Measurements from ENCODE around the gene UTF1. TPM values are rescaled to one million over a fixed set of nuclear protein-coding genes. Genes with fewer than 3 reads are reported as not detected.

UTF1 gene
- polyA plus RNA-seq = not detected

GRCh38 chr10:133230044-133230361, at the start of gene UTF1:
UTF1 (plus strand) TSS chr10:133230217; CDS start chr10:133230289, 72 bp downstream.
- peaks cover 0 to 2% (median 0%) of the 10 kb centered on the region in 6 donors for H3K9me3 Mint-ChIP-seq
- H3K36me3 Mint-ChIP-seq = no peaks in the 10 kb centered on the region
- H3K27ac Mint-ChIP-seq = no peak within 1 kb of the TSS
- peaks cover 8 to 10% of the 10 kb centered on the region in 2 donors for H3K4me1 Mint-ChIP-seq
- peak within 1 kb of the TSS; percentile 47 to 65 (median 55) for H3K4me3 Mint-ChIP-seq
- H3K27me3 Mint-ChIP-seq (ENCODE audit: low read depth in 3 of 3) = peaks cover 10 to 25% (median 13%) of the 10 kb centered on the region in 3 donors
- no peak for DNase-seq

GRCh38 chr10:133180965-133181639, 48.9 kb upstream of the UTF1 start:
- no peak for DNase-seq
- peaks cover 0 to 2% (median 0%) of the 10 kb centered on the region in 6 donors for H3K9me3 Mint-ChIP-seq
- no peak overlapping the region for H3K4me3 Mint-ChIP-seq
- H3K27me3 Mint-ChIP-seq (ENCODE audit: low read depth in 3 of 3) = peaks cover 0 to 5% (median 3%) of the 10 kb centered on the region in 3 donors
- no peaks in the 10 kb centered on the region for H3K4me1 Mint-ChIP-seq
- no peak overlapping the region for H3K27ac Mint-ChIP-seq
- no peaks in the 10 kb centered on the region for H3K36me3 Mint-ChIP-seq

DNA sequence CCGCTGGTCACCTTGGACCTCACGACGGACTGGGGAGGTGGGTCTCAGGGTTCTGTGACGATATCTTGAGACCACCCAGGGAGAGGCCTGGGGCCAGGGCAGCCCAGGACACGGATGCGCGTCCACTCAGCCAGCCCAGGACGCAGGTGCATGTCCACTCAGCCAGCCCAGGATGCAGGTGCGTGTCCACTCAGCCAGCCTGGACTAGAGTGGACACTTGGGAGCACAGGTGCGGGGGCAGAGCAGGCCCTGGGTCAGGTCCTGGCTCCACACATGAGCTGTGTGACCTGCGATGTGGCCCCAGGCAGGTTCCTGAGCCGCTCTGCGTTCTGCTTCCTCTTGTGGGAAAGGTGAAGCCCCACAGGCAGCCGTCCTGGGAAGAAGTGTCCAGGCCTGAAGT, 47.8 kb upstream of the UTF1 start:
- no peaks in the 10 kb centered on the region for H3K4me1 Mint-ChIP-seq
- H3K36me3 Mint-ChIP-seq = no peaks in the 10 kb centered on the region
- H3K27me3 Mint-ChIP-seq (ENCODE audit: low read depth in 3 of 3) = peaks cover 0 to 5% (median 3%) of the 10 kb centered on the region in 3 donors
- DNase-seq = no peak
- H3K27ac Mint-ChIP-seq = no peak overlapping the region
- H3K4me3 Mint-ChIP-seq = no peak overlapping the region
- H3K9me3 Mint-ChIP-seq = no peaks in the 10 kb centered on the region

DNA sequence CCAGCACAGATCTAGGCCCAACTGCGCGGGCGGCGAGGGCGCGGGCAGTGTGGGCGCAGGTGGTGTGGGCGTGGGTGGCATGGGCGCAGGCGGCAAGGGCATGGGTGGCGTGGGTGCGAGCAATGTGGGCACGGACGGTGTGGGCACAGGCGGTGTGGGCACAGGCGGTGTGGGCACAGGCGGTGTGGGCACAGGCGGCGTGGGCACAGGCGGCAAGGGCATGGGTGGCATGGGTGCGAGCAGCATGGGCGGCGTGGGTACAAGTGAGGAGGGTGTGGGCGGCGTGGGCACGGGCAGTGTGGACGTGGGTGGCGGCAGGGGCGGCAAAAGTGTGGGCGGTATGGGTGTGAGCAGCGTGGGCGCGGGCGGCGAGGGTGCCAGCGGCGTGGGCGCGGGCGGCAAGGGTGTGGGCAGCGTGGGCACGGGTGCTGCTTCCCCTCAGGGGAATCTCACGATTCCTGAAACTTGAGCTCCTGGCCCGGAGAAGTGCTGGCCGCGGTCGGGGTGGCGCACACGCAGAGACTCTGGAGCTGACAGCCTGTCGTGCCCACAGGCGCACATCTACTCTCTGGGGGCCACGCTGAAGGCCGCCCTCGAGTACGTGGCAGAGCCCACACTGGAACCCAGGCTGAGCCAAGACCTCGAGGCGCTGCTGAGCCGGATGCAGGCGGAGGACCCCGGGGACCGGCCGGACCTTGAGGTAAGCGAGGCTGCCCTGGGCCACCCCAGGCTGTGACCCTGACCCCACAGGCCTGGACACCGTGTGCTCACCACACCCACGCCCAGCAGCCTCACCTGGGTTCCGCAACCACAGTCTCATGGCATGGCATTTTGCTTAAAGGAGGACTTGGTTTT, 47.0 kb upstream of the UTF1 start:
- DNase-seq = no peak
- Mint-ChIP-seq H3K27me3 (ENCODE audit: low read depth in 3 of 3) (no peaks in the 10 kb centered on the region), H3K27ac (no peak overlapping the region), H3K4me3 (no peak overlapping the region), H3K9me3 (no peaks in the 10 kb centered on the region), H3K4me1 (no peaks in the 10 kb centered on the region), H3K36me3 (no peaks in the 10 kb centered on the region)

DNA sequence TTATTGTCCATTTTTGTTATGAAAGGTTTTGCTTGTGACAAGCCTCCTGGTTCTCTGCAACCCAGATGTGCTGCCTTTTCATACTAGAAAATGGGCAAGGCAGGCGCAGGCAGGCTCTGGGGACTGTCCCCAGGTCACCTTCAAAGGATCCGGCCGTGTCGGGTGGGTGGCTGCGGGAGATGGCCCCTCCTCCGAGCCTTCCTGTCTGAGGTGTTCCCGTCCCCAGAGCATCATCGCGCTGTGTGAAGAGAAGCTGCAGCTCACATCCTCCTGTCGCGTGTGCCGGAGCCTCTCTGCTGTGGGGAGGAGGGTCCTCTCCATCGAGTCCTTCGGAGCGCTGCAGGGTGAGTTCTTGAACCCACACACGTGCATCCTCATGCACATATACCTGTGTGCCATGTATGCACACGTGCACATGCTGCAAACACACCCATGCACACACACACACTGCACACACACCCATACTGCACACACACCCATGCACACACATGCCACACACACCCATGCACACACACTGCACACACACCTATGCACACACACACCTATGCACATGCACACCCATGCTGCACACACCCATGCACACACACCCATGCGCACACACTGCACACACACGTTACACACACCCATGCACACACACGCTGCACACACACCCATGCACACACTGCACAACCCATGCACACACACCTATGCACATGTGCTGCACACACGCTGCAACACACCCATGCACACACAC, 46.2 kb upstream of the UTF1 start:
- no peak for DNase-seq
- no peak overlapping the region for H3K4me3 Mint-ChIP-seq
- H3K9me3 Mint-ChIP-seq = no peaks in the 10 kb centered on the region
- H3K27me3 Mint-ChIP-seq (ENCODE audit: low read depth in 3 of 3) = no peaks in the 10 kb centered on the region
- no peaks in the 10 kb centered on the region for H3K36me3 Mint-ChIP-seq
- H3K4me1 Mint-ChIP-seq = no peaks in the 10 kb centered on the region
- no peak overlapping the region for H3K27ac Mint-ChIP-seq

GRCh38 chr10:133184591-133185244, 45.3 kb upstream of the UTF1 start:
- H3K36me3 Mint-ChIP-seq = no peaks in the 10 kb centered on the region
- no peaks in the 10 kb centered on the region for H3K4me1 Mint-ChIP-seq
- H3K27ac Mint-ChIP-seq = peak overlapping the region in 1 of 6 donors; percentile 69
- H3K27me3 Mint-ChIP-seq (ENCODE audit: low read depth in 3 of 3) = no peaks in the 10 kb centered on the region
- no peak for DNase-seq
- no peaks in the 10 kb centered on the region for H3K9me3 Mint-ChIP-seq
- no peak overlapping the region for H3K4me3 Mint-ChIP-seq

- Mint-ChIP-seq H3K27ac (no peak overlapping the region), H3K4me1 (no peaks in the 10 kb centered on the region), H3K27me3 (ENCODE audit: low read depth in 3 of 3) (no peaks in the 10 kb centered on the region), H3K4me3 (no peak overlapping the region), H3K9me3 (no peaks in the 10 kb centered on the region), H3K36me3 (no peaks in the 10 kb centered on the region)
- DNase-seq = no peak
Measured at GRCh38 chr10:133185421-133185820, 44.6 kb upstream of the UTF1 start.

GRCh38 chr10:133185916-133186315, 44.1 kb upstream of the UTF1 start:
- Mint-ChIP-seq H3K9me3 (no peaks in the 10 kb centered on the region), H3K4me3 (no peak overlapping the region), H3K27ac (no peak overlapping the region), H3K36me3 (no peaks in the 10 kb centered on the region), H3K27me3 (ENCODE audit: low read depth in 3 of 3) (no peaks in the 10 kb centered on the region), H3K4me1 (no peaks in the 10 kb centered on the region)
- DNase-seq = no peak

DNA sequence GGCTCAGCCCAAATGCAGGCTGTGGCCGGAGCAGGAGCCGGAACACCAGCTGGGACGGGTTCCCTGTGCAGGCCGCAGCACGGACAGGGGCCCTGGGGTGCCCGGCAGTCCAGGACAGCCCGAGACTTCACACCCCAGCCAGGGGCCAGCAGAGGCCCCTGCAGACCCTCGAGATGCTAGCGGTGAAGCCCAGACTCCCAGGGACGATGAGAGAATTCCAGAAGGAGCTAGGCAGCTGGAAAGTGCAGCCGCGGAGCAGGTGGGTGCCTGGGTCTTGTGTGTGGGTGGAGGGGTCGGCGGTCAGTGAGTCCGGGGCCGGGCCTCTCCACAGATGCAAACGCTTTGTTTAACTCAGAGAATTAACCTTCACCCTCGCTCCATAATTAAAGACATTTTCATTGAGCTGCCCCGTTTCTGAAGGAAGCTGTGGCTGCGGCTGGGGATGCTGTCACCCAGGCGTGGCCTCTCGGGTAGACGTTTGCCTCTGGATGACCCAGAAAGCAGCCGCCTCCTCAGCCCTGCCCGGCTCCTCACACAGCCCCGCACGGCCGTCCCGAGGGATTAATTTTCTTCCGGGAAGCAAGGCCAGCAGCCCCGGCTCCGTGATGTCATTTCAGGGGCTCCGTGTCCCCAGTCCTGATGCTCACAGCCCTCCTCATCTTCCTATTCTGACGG, 43.5 kb upstream of the UTF1 start:
- Mint-ChIP-seq H3K27me3 (ENCODE audit: low read depth in 3 of 3) (no peaks in the 10 kb centered on the region), H3K36me3 (no peaks in the 10 kb centered on the region), H3K4me1 (no peaks in the 10 kb centered on the region)

DNA sequence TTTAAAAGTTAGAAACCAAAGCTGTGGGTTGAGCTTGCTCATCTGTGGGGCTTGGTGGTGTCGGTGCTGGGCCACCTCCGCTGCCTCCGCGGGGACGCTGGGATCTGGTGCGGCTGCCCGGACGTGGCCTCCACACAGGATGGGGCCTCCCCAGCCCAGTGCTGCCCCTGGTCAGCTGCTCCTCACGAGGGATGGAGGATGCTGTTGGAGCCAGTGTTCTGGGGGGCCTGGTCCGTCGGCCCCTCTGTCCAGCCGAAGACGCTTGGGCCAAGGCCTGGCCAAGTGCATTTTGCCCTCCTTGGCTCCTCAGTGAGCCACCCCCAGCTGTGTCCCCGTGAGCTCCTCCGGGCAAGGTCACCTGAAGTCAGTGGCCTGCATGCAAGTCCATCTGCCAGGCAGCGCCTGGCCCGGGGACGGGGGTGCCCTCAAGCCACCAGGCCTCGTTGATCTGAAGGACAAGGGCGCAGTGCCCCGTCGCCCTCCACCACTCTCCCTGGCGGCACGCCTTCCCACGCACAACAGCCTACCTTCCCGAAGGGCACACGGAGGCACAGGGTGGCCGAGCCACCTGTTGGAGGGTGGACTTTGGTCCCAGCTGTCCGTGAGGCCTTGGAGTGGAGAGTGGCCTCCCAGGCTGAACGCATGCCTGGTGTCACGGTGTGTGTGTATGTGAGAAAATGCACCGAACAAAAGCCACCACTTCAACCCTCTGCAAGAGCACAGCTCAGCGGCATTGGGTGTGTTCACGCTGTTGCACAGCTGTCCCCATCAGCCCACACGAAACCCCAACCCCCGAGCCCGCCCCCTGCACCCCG, 42.7 kb upstream of the UTF1 start:
- no peak overlapping the region for H3K4me3 Mint-ChIP-seq
- no peaks in the 10 kb centered on the region for H3K9me3 Mint-ChIP-seq
- H3K27ac Mint-ChIP-seq = no peak overlapping the region

More for the DNA sequence above, 43.5 kb upstream of the UTF1 start:
- Mint-ChIP-seq H3K4me3 (no peak overlapping the region), H3K9me3 (no peaks in the 10 kb centered on the region), H3K27ac (no peak overlapping the region)
- no peak for DNase-seq

DNA sequence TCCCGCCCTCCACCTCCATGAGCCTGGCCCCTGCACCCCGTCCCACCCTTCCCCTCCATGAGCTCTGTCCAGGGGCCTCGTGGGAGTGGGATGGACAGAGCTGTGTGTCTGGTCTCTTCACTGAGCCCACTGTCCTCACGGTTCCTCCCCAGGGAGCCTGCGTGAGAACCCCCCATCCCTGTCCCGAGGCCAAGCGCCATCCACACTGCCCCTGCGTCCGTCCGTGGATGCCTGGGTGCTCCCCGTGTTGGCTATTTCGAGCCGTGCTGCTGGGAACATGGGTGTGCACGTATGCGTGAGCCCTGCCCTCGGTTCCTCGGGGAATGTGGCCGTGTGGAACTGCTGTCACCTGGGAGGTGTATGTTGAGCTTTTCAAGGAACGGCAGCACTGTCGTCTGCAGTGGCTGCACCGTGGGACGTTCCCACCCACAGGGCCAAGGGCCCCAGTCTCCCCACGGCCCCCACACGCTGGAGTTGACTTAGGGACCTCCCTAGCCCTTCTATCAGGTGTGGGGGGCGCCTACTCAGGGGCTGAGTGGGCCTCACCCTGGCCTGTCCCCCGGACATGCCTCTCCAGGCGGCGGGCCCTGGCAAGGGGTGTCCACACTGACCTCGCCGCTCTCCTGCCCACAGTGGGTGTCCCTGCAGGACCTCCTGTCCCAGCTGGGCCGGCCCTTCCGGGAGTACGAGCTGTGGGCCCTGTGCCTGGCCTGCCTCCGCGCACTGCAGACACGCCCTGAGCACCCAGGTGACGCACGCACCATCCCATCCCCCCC, 41.9 kb upstream of the UTF1 start:
- no peak for DNase-seq
- no peak overlapping the region for H3K27ac Mint-ChIP-seq
- H3K9me3 Mint-ChIP-seq = peaks cover 0 to 3% (median 0%) of the 10 kb centered on the region in 6 donors
- no peak overlapping the region for H3K4me3 Mint-ChIP-seq
- H3K4me1 Mint-ChIP-seq = no peaks in the 10 kb centered on the region
- H3K36me3 Mint-ChIP-seq = no peaks in the 10 kb centered on the region
- no peaks in the 10 kb centered on the region for H3K27me3 Mint-ChIP-seq (ENCODE audit: low read depth in 3 of 3)

More for the DNA sequence above, 42.7 kb upstream of the UTF1 start:
- Mint-ChIP-seq H3K36me3 (no peaks in the 10 kb centered on the region), H3K27me3 (ENCODE audit: low read depth in 3 of 3) (no peaks in the 10 kb centered on the region), H3K4me1 (no peaks in the 10 kb centered on the region)
- DNase-seq = no peak

DNA sequence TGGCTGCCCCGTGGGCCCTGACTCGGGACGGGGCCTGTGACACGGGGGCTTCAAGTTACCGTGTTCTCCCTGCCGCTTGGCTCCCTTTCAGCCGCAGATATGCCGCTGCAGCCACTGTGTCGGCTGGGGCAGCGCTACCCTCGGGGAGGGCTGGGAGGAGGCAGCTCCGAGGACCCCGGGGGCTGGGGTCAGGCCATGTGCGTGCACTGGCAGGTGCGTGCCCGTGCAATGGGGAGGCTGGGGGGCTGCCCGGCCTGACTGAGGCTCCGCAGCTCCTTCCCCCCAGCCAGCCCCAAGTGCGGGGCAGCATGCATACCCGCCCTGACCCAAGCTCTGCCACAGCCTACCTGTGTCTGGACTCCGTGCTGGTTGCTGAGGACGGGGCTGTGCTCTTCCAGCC, 40.8 kb upstream of the UTF1 start:
- Mint-ChIP-seq H3K36me3 (no peaks in the 10 kb centered on the region), H3K27ac (no peak overlapping the region), H3K9me3 (peaks cover 0 to 8% (median under 1%) of the 10 kb centered on the region in 6 donors), H3K4me3 (no peak overlapping the region), H3K27me3 (ENCODE audit: low read depth in 3 of 3) (peaks cover 0 to 3% (median 2%) of the 10 kb centered on the region in 3 donors), H3K4me1 (no peaks in the 10 kb centered on the region)
- no peak for DNase-seq

Measured in immature natural killer cell (primary cell).